ENCODE results near the gene SPCS2.

SPCS2 gene

DNA sequence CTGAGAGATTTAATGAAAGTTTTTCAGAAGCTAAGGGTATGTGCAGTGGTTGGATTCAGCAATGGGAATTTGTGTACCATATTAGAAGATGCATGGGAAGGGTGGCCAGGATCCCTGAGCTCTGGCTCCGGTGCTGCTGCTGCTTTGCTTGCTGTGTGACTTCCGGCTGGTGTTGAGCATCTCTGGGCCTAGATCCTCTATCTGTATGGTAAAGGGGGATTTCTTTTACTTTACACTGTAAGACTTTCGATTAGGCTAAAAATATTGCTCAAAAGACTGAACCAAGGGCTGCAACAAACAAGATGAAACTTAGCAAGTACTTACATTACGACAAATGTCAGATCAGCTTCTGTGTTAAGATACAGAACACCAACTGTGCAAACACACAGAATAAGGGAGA is 39.3 kb upstream of the SPCS2 start:
- TF ChIP-seq, protein P1, sequence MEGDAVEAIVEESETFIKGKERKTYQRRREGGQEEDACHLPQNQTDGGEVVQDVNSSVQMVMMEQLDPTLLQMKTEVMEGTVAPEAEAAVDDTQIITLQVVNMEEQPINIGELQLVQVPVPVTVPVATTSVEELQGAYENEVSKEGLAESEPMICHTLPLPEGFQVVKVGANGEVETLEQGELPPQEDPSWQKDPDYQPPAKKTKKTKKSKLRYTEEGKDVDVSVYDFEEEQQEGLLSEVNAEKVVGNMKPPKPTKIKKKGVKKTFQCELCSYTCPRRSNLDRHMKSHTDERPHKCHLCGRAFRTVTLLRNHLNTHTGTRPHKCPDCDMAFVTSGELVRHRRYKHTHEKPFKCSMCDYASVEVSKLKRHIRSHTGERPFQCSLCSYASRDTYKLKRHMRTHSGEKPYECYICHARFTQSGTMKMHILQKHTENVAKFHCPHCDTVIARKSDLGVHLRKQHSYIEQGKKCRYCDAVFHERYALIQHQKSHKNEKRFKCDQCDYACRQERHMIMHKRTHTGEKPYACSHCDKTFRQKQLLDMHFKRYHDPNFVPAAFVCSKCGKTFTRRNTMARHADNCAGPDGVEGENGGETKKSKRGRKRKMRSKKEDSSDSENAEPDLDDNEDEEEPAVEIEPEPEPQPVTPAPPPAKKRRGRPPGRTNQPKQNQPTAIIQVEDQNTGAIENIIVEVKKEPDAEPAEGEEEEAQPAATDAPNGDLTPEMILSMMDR (IDR thresholded peaks at IDR 0.05) = no peak
- H3K9me3 ChIP-seq (ENCODE audit: control insufficient read depth, low read length) = no peaks in the 10 kb centered on the region
- no peaks in the 10 kb centered on the region for H3K27me3 ChIP-seq (ENCODE audit: control insufficient read depth, insufficient read depth, low read length)
- H3K4me1 ChIP-seq = no peaks in the 10 kb centered on the region
- no peak overlapping the region for H3K9ac ChIP-seq
- H3K36me3 ChIP-seq (ENCODE audit: control insufficient read depth, insufficient read depth, low read length) = no peaks in the 10 kb centered on the region
- H3K4me3 ChIP-seq (ENCODE audit: low read depth, low read length) = no peak overlapping the region
- no peaks in the 10 kb centered on the region for H3K79me2 ChIP-seq
- H3K27ac ChIP-seq = no peak overlapping the region
- H3K4me2 ChIP-seq (ENCODE audit: low read length) = no peak overlapping the region
- no peak overlapping the region for H2AFZ ChIP-seq

DNA sequence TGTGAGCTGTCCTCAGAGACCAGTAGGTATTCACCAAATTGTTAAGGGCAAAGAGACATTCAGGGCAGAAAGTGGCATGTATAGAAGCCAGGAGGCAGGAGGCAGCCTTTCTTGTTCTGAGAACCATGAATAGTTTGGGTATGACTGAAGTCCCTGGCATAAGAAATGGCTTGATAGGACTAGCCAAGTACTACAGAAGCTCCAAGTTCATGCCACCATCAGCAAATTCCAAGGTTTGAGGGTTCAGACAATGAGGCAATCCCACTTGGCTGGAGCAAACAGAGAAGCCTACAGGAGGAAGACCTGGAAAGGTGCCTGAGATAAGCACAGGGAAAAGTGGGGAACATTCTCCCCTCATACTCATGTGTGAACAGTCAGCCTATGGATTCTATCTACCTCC is 25.9 kb upstream of the SPCS2 start:
- H3K4me3 ChIP-seq (ENCODE audit: low read depth, low read length) = no peak overlapping the region
- no peaks in the 10 kb centered on the region for H3K79me2 ChIP-seq
- H3K9ac ChIP-seq = no peak overlapping the region
- H3K9me3 ChIP-seq (ENCODE audit: control insufficient read depth, low read length) = no peaks in the 10 kb centered on the region
- no peaks in the 10 kb centered on the region for H3K27me3 ChIP-seq (ENCODE audit: control insufficient read depth, insufficient read depth, low read length)
- TF ChIP-seq, protein P1 (IDR thresholded peaks at IDR 0.05) = no peak
- H2AFZ ChIP-seq = no peak overlapping the region
- H3K36me3 ChIP-seq (ENCODE audit: control insufficient read depth, insufficient read depth, low read length) = no peaks in the 10 kb centered on the region
- no peak overlapping the region for H3K4me2 ChIP-seq (ENCODE audit: low read length)
- H3K4me1 ChIP-seq = no peaks in the 10 kb centered on the region
- no peak overlapping the region for H3K27ac ChIP-seq

DNA sequence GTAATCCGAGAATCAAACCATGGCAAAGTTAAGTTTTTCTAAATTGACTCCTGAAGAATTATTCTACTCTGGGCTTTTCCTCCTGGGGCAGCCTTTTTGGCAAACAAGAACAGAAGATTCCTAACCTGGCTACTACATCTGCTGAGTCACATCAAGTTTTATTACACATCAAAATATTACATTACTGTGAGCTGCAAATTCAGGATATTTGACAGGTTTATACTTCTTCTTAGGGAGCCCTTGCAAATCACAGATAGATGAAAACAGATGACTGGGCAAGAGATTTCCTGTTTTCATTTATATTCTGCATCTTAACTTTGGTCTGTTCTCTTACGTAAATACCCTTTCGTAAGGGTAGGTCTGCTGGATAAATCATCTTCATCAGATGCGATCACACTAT is 23.8 kb upstream of the SPCS2 start:
- Histone ChIP-seq H3K4me1 (no peaks in the 10 kb centered on the region), H3K4me2 (ENCODE audit: low read length) (no peak overlapping the region), H3K36me3 (ENCODE audit: control insufficient read depth, insufficient read depth, low read length) (no peaks in the 10 kb centered on the region), H3K27me3 (ENCODE audit: control insufficient read depth, insufficient read depth, low read length) (no peaks in the 10 kb centered on the region), H3K4me3 (ENCODE audit: low read depth, low read length) (no peak overlapping the region), H3K27ac (no peak overlapping the region), H3K79me2 (no peaks in the 10 kb centered on the region), H3K9me3 (ENCODE audit: control insufficient read depth, low read length) (no peaks in the 10 kb centered on the region), H2AFZ (no peak overlapping the region), H3K9ac (no peak overlapping the region)
- TF ChIP-seq, protein P1 (IDR thresholded peaks at IDR 0.05) = no peak

DNA sequence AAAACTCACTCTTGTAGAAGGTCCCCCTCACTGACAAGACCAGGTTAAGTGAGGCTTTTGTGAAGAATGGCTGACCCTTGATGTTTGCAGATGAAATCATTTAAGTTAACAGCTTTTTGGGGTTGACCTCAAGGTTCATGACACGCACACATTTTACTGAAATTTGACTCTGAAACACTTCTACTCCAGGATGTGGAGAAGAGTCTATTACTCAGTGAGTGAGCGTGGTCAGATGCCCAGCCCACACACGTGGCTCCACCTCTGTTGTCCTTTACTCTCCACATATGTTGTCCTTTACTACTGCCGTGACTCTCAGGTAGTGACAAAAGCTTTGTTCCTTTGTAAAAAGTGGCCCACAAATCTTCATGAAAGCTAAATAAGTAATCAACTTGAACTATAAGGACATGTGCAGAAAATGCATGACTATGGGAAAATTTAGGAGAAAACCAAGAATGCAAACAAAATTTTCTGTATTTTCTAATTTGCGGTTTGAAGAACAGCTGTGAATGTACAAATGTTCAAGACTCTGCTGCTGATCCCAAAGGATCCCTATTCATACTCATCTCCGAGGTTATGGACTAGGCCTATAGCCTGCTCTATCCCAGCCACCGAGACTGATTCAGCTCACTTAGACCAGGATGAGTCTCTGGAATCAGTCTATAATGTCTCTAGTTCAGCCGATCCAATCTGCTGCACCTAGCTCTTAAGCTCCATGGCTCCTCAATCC is 22.6 kb upstream of the SPCS2 start:
- no peak overlapping the region for H3K27ac ChIP-seq

More for the DNA sequence above, 22.6 kb upstream of the SPCS2 start:
- TF ChIP-seq, protein P1 (IDR thresholded peaks at IDR 0.05) = no peak
- H3K27me3 ChIP-seq (ENCODE audit: control insufficient read depth, insufficient read depth, low read length) = no peaks in the 10 kb centered on the region
- H3K9ac ChIP-seq = no peak overlapping the region
- no peak overlapping the region for H3K4me2 ChIP-seq (ENCODE audit: low read length)
- no peak overlapping the region for H3K4me3 ChIP-seq (ENCODE audit: low read depth, low read length)
- H2AFZ ChIP-seq = no peak overlapping the region
- H3K4me1 ChIP-seq = no peaks in the 10 kb centered on the region
- no peaks in the 10 kb centered on the region for H3K9me3 ChIP-seq (ENCODE audit: control insufficient read depth, low read length)
- H3K79me2 ChIP-seq = no peaks in the 10 kb centered on the region
- no peaks in the 10 kb centered on the region for H3K36me3 ChIP-seq (ENCODE audit: control insufficient read depth, insufficient read depth, low read length)
